Nephron (organoid): ENCODE measurements around the gene CNKSR3.

Experiments used
- H3K27ac Mint-ChIP-seq, 3 experiments: 2 replicates each; pipeline ENCODE4 v1.8.0; 2020; ENCODE audit warnings: mixed read lengths in 3 of 3, mild to moderate bottlenecking in 2 of 3, moderate library complexity in 1 of 3
- H3K27me3 Mint-ChIP-seq: 2 replicates; pipeline ENCODE4 v1.8.0; 2021; ENCODE audit warnings: low read depth, mild to moderate bottlenecking, moderate library complexity, mixed read lengths
- H3K36me3 Mint-ChIP-seq: 2 replicates; pipeline ENCODE4 v1.8.0; 2020; ENCODE audit warnings: low read depth, mixed read lengths
- H3K4me1 Mint-ChIP-seq: 2 replicates; pipeline ENCODE4 v1.8.0; 2020; ENCODE audit warnings: mixed read lengths
- H3K4me3 Mint-ChIP-seq, 3 experiments: 2 replicates each; pipeline ENCODE4 v1.8.0; 2020; ENCODE audit warnings: mild to moderate bottlenecking in 3 of 3, mixed read lengths in 3 of 3, moderate library complexity in 2 of 3
- H3K9me3 Mint-ChIP-seq: 2 replicates; pipeline ENCODE4 v1.8.0; 2020; ENCODE audit warnings: mixed read lengths
- TF ChIP-seq, protein P1 (sequence below), 3 experiments: fragments of 200-600 bp; sonication (generic); IDR thresholded peaks; one replicate each; pipeline ENCODE4 v1.5.0; 2021; ENCODE audit warnings: antibody characterized with exemption in 3 of 3; ENCODE audit not compliant: unreplicated experiment in 3 of 3

CNKSR3 gene

DNA sequence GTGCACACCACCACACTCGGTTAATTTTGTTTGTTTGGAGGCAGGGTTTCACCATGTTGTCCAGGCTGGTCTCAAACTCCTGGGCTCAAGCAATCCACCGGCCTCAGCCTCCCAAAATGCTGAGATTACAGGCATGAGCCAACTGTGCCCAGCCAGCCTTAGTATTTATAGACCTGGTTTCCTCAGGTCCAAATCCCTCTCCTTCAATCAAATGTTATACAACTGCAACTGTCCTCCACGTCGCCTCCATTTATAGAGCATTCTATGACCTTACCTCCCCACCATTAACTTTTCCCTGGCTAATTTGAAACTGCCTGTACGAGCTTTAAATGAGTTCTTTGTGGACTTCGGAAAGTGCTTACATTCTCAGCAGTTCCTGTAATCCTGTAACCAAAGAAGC, 114.6 kb downstream of the CNKSR3 start:
- H3K9me3 Mint-ChIP-seq, result no peaks in the 10 kb centered on the region
- H3K27me3 Mint-ChIP-seq, result peaks cover 3% of the 10 kb centered on the region
- H3K4me1 Mint-ChIP-seq, result peaks cover 4% of the 10 kb centered on the region
- TF ChIP-seq, protein P1, sequence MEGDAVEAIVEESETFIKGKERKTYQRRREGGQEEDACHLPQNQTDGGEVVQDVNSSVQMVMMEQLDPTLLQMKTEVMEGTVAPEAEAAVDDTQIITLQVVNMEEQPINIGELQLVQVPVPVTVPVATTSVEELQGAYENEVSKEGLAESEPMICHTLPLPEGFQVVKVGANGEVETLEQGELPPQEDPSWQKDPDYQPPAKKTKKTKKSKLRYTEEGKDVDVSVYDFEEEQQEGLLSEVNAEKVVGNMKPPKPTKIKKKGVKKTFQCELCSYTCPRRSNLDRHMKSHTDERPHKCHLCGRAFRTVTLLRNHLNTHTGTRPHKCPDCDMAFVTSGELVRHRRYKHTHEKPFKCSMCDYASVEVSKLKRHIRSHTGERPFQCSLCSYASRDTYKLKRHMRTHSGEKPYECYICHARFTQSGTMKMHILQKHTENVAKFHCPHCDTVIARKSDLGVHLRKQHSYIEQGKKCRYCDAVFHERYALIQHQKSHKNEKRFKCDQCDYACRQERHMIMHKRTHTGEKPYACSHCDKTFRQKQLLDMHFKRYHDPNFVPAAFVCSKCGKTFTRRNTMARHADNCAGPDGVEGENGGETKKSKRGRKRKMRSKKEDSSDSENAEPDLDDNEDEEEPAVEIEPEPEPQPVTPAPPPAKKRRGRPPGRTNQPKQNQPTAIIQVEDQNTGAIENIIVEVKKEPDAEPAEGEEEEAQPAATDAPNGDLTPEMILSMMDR (IDR thresholded peaks at IDR 0.05; ENCODE audit: unreplicated experiment in 3 of 3), result no peak
- H3K36me3 Mint-ChIP-seq, result peaks cover 50% of the 10 kb centered on the region
- H3K4me3 Mint-ChIP-seq, result no peak overlapping the region
- peak overlapping the region in 2 of 3 experiments; percentile 4 to 45 for H3K27ac Mint-ChIP-seq

DNA sequence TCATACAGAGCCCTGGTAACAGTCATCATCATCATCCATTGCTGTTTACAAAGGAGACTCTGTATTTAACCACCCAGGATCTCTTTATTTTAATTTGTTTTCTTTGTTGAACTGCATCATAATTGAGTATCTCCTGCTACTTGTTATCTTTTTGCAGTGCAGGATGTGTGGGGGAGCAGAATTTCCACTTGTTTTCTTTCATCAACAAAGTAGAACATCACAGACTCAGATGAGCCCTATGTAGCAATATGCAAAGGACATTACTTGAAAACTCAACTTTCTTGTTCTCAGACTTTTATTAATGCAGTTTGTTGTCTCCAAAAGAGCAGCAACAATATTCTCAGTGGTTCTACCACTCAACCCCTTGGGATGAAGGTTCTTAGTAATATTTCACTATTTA, 115.2 kb downstream of the CNKSR3 start:
- H3K4me3 Mint-ChIP-seq, result no peak overlapping the region
- peaks cover 51% of the 10 kb centered on the region for H3K36me3 Mint-ChIP-seq
- H3K27me3 Mint-ChIP-seq, result peaks cover 3% of the 10 kb centered on the region
- no peaks in the 10 kb centered on the region for H3K9me3 Mint-ChIP-seq
- TF ChIP-seq, protein P1 (IDR thresholded peaks at IDR 0.05; ENCODE audit: unreplicated experiment in 3 of 3), result no peak
- H3K27ac Mint-ChIP-seq, result no peak overlapping the region
- H3K4me1 Mint-ChIP-seq, result peaks cover 4% of the 10 kb centered on the region

GRCh38 chr6:154394571-154394970, 115.9 kb downstream of the CNKSR3 start:
- H3K36me3 Mint-ChIP-seq, result peaks cover 49% of the 10 kb centered on the region

GRCh38 chr6:154390034-154390433, 120.5 kb downstream of the CNKSR3 start:
- H3K9me3 Mint-ChIP-seq, result peaks cover 12% of the 10 kb centered on the region
- TF ChIP-seq, protein P1 (IDR thresholded peaks at IDR 0.05; ENCODE audit: unreplicated experiment in 3 of 3), result no peak
- H3K4me3 Mint-ChIP-seq, result no peak overlapping the region
- H3K27ac Mint-ChIP-seq, result no peak overlapping the region
- peaks cover 5% of the 10 kb centered on the region for H3K4me1 Mint-ChIP-seq
- H3K27me3 Mint-ChIP-seq, result peaks cover 5% of the 10 kb centered on the region
- peaks cover 31% of the 10 kb centered on the region for H3K36me3 Mint-ChIP-seq

More at GRCh38 chr6:154394571-154394970, 115.9 kb downstream of the CNKSR3 start:
- Mint-ChIP-seq H3K9me3 (peaks cover 6% of the 10 kb centered on the region), H3K4me1 (peaks cover 4% of the 10 kb centered on the region), H3K27me3 (peaks cover 3% of the 10 kb centered on the region), H3K27ac (peak overlapping the region in 1 of 3 experiments; percentile 20), H3K4me3 (no peak overlapping the region)
- TF ChIP-seq, protein P1 (IDR thresholded peaks at IDR 0.05; ENCODE audit: unreplicated experiment in 3 of 3), result no peak

GRCh38 chr6:154388803-154389202, 121.7 kb downstream of the CNKSR3 start:
- peaks cover 12% of the 10 kb centered on the region for H3K9me3 Mint-ChIP-seq
- peaks cover 25% of the 10 kb centered on the region for H3K36me3 Mint-ChIP-seq
- peaks cover 5% of the 10 kb centered on the region for H3K27me3 Mint-ChIP-seq
- no peak overlapping the region for H3K27ac Mint-ChIP-seq
- TF ChIP-seq, protein P1 (IDR thresholded peaks at IDR 0.05; ENCODE audit: unreplicated experiment in 3 of 3), result no peak
- peaks cover 5% of the 10 kb centered on the region for H3K4me1 Mint-ChIP-seq
- no peak overlapping the region for H3K4me3 Mint-ChIP-seq
